Daoy (cell line): ENCODE data around the gene BMP3. TPM values are rescaled to one million over a fixed set of nuclear protein-coding genes. Genes with fewer than 3 reads are reported as not detected.

Source experiments
- DNase-seq: peaks from one replicate; pipeline ENCODE4 v3.0.0-alpha.2; 2015; ENCODE audit warnings: low read depth
- total RNA-seq: library from RNA; depleted of rRNA; stranded (reverse); fragments of >200 nt; shearing (Covaris generic); gene quantifications from 2 replicates; pipeline ENCODE4 v1.2.3, GENCODE V29; 2014

BMP3 gene
- total RNA-seq, 1 experiment from 2014 or later: not detected

- DNase-seq: no peak
Observed at GRCh38 chr4:81040012-81040659, 9.6 kb downstream of the BMP3 start.

- no peak for DNase-seq
Observed at GRCh38 chr4:81042578-81043365, 12.3 kb downstream of the BMP3 start.

- no peak for DNase-seq
Observed at GRCh38 chr4:81049330-81049729, 18.8 kb downstream of the BMP3 start.

GRCh38 chr4:81049907-81050306 lies 19.4 kb downstream of the BMP3 start:
- no peak for DNase-seq

GRCh38 chr4:81052119-81053068 lies 21.9 kb downstream of the BMP3 start:
- peak; percentile 51 for DNase-seq

- no peak for DNase-seq
Observed at GRCh38 chr4:81058621-81059020, 28.1 kb downstream of the BMP3 start.

- no peak for DNase-seq
Observed at GRCh38 chr4:81060587-81061343, 30.3 kb downstream of the BMP3 start.

- no peak for DNase-seq
Observed at GRCh38 chr4:81061344-81061730, 30.8 kb downstream of the BMP3 start.

- DNase-seq: no peak
Observed at GRCh38 chr4:81062001-81062400, 31.5 kb downstream of the BMP3 start.

GRCh38 chr4:81065446-81065845 lies 34.9 kb downstream of the BMP3 start:
- DNase-seq: no peak

GRCh38 chr4:81069706-81070331 lies 39.3 kb downstream of the BMP3 start:
- peak; percentile 53 for DNase-seq

GRCh38 chr4:81071013-81071412 lies 40.5 kb downstream of the BMP3 start:
- no peak for DNase-seq

- DNase-seq: no peak
Observed at GRCh38 chr4:81081156-81081555, 50.6 kb downstream of the BMP3 start.

GRCh38 chr4:81084029-81084428 lies 53.5 kb downstream of the BMP3 start:
- DNase-seq: peak; percentile 3

GRCh38 chr4:81084634-81085033 lies 54.1 kb downstream of the BMP3 start:
- no peak for DNase-seq

GRCh38 chr4:81085291-81085690 lies 54.8 kb downstream of the BMP3 start:
- no peak for DNase-seq

- no peak for DNase-seq
Observed at GRCh38 chr4:81085979-81086378, 55.5 kb downstream of the BMP3 start.

GRCh38 chr4:81093720-81094401 lies 63.4 kb downstream of the BMP3 start:
- no peak for DNase-seq

- DNase-seq: no peak
Observed at GRCh38 chr4:81095389-81095788, 64.9 kb downstream of the BMP3 start.

- DNase-seq: no peak
Observed at GRCh38 chr4:81096566-81096965, 66.1 kb downstream of the BMP3 start.
